Esophagus mucosa (tissue), 1 donor: ENCODE results near the gene INHBB. TPM values are rescaled to one million over a fixed set of nuclear protein-coding genes. Genes with fewer than 3 reads are reported as not detected.
A peak's percentile ranks its signal among the peaks of the same experiment; 100 is the strongest.
"Not testable (repeated sequence)": the region's sequence is repeated elsewhere in the genome, so short reads cannot be mapped to it uniquely, and the experiment has no call there.

ENCODE experiments used
- ATAC-seq: fragments of 200-7000 bp; cut with Tn5 transposase; one replicate; pipeline ENCODE4 v1.9.1; 2020
- total RNA-seq: library from RNA; stranded (reverse); gene quantifications from one replicate; pipeline ENCODE4 v1.2.4, GENCODE V29; 2023
- donor health status: DM: yes; HTN: yes; CAD: no.

INHBB gene
- total RNA-seq, 1 donor from 2014 or later, result 0.72 TPM

GRCh38 chr2:120316528-120317179 lies 29.3 kb upstream of the INHBB start:
- ATAC-seq, result no peak

GRCh38 chr2:120317180-120317533 lies 28.8 kb upstream of the INHBB start:
- no peak for ATAC-seq

GRCh38 chr2:120317916-120318315 lies 28.0 kb upstream of the INHBB start:
- no peak for ATAC-seq

GRCh38 chr2:120318626-120319025 lies 27.3 kb upstream of the INHBB start:
- no peak for ATAC-seq

GRCh38 chr2:120319123-120319522 lies 26.8 kb upstream of the INHBB start:
- no peak for ATAC-seq

GRCh38 chr2:120319686-120320317 lies 26.1 kb upstream of the INHBB start:
- ATAC-seq, result no peak

GRCh38 chr2:120320318-120320851 lies 25.6 kb upstream of the INHBB start:
- ATAC-seq, result peak; percentile 79

- not testable (repeated sequence) for ATAC-seq
Measured at GRCh38 chr2:120320887-120321556, 24.9 kb upstream of the INHBB start.

GRCh38 chr2:120321721-120322284 lies 24.1 kb upstream of the INHBB start:
- no peak for ATAC-seq

- ATAC-seq, result no peak
Measured at GRCh38 chr2:120322329-120322728, 23.6 kb upstream of the INHBB start.

GRCh38 chr2:120323214-120323613 lies 22.7 kb upstream of the INHBB start:
- no peak for ATAC-seq

- no peak for ATAC-seq
Measured at GRCh38 chr2:120323807-120324399, 22.0 kb upstream of the INHBB start.

GRCh38 chr2:120324933-120325332 lies 21.0 kb upstream of the INHBB start:
- no peak for ATAC-seq

GRCh38 chr2:120326066-120326465 lies 19.9 kb upstream of the INHBB start:
- no peak for ATAC-seq

GRCh38 chr2:120330946-120331822 lies 14.8 kb upstream of the INHBB start:
- peak; percentile 50 for ATAC-seq

GRCh38 chr2:120331903-120332302 lies 14.0 kb upstream of the INHBB start:
- no peak for ATAC-seq

- ATAC-seq, result no peak
Measured at GRCh38 chr2:120332384-120332783, 13.6 kb upstream of the INHBB start.

GRCh38 chr2:120334068-120334467 lies 11.9 kb upstream of the INHBB start:
- no peak for ATAC-seq

- no peak for ATAC-seq
Measured at GRCh38 chr2:120336749-120337148, 9.2 kb upstream of the INHBB start.

- peak; percentile 25 for ATAC-seq
Measured at GRCh38 chr2:120338015-120338414, 7.9 kb upstream of the INHBB start.

GRCh38 chr2:120341977-120342376 lies 4.0 kb upstream of the INHBB start:
- no peak for ATAC-seq

GRCh38 chr2:120342446-120342845 lies 3.5 kb upstream of the INHBB start:
- ATAC-seq, result no peak
